HG02852 (cell line): ENCODE results near the gene ACTN4.

Experiments
- ATAC-seq: cut with Tn5 transposase; IDR thresholded peaks from one replicate; pipeline ENCODE4 v1.9.1; 2021; ENCODE audit warnings: mild to moderate bottlenecking, moderate library complexity; ENCODE audit not compliant: unreplicated experiment

ACTN4 gene

DNA sequence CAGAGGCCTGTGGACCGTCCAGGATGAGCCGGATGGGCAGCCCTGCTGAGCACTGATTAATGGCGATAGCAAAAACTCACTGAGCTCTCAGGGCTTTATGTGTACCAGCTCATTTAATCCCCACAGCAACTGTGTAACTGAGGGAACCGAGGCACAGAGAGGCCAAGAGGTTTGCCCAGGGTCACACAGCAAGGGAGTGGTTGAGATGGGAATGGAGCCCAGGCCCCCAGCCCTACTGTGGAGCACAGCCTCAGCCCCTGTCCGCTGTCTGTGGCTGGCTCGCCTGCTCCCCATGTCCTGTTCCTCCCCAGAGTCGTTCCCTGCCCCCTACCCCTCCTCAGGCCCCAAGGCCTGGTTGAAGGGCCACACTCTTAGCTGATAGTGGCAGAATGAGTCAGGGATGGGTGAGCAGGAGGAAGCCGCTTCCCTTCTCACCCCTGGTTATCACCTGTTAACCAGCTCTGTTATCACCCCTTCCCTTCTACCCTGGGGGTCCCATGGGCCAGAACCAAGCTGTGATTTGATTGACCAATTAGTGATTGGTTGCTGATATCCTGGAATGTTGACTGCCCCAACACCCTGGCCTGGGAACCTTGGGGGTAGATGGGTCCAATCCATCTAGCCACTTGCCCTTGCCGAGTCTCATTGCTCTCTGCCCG is 75.6 kb downstream of the ACTN4 start:
- no peak for ATAC-seq

DNA sequence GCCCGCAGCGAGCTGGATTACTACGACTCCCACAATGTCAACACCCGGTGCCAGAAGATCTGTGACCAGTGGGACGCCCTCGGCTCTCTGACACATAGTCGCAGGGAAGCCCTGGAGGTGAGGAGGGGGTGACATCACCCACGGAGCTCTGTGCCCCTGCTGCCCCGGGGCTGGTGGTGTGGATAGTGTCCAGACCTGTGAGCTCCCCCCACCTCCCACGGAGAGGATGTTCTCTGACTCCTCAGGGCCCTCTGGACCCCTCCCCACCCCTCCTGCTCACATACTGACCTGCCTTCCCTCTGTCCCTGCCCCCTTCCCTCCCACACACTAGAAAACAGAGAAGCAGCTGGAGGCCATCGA is 76.1 kb downstream of the ACTN4 start:
- no peak for ATAC-seq

DNA sequence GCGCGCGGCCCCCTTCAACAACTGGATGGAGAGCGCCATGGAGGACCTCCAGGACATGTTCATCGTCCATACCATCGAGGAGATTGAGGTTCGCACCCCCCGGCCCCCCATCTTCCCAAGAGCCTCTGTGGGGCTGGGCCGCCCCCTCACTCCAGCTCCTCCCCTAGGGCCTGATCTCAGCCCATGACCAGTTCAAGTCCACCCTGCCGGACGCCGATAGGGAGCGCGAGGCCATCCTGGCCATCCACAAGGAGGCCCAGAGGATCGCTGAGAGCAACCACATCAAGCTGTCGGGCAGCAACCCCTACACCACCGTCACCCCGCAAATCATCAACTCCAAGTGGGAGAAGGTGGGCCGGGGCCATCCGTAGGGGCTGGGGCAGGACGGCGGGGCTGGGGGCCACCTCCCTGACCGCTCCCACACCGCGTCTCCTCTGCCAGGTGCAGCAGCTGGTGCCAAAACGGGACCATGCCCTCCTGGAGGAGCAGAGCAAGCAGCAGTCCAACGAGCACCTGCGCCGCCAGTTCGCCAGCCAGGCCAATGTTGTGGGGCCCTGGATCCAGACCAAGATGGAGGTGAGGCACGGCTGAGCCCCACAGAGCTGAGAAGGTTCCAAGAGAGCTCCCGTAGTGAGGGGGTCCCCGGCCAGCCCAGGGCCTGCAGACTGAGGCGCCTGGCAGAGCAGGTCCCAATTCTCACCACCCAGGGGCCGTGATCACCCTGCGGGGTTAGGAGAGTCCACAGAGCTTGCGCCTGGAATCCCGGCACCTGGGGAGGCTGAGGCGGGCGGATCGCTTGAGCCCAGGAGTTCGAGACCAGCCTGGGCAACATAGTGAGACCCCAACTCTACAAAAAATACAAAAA is 76.8 kb downstream of the ACTN4 start:
- ATAC-seq = no peak

DNA sequence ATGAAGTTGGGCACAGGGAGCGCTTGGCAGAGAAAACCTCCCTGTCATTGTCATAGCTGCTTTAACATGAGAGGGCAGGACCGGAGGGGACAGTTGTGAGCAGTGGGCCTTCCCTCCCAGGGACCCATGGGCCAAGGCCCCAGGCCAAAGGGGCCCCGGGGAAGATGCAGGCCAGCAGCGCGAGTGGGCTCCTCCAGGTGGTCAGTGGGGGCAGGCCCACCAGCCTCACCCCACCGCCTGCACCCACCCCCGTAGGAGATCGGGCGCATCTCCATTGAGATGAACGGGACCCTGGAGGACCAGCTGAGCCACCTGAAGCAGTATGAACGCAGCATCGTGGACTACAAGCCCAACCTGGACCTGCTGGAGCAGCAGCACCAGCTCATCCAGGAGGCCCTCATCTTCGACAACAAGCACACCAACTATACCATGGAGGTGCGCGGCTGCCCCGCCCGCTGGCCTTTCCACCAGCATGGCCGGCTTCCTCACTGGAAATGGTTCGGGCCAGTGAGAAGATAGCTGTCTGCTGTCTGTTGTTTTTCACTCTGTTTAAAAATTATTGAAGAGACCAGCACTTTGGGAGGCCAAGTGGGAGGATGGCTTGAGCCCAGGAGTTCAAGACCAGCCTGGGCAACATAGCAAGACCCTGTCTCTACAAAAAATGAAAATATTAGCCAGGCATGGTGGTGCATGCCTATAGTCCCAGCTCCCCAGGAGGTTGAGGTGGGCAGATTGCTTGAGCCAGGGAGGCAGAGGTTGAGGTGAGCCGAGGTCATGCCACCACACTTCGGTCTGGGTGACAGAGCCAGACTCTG is 78.2 kb downstream of the ACTN4 start:
- ATAC-seq = no peak

DNA sequence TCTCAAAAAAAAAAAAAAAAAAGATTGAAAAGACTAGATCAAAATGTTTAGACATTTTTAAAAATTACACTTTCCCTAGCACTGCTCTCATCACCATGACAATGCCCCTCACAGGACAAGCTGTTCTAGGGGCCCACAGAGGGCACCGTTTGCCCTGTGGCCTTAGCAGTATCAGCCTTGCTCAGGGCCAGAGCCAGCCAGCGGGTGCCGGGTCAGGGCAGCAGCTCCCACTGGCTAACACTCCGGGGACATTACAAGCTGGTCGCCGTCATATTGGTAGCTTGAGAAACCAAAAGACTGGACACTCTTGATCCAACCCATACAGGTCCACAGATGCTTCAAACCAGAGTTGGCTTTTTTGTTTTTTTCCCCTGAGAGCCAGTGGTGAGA is 78.8 kb downstream of the ACTN4 start:
- no peak for ATAC-seq

DNA sequence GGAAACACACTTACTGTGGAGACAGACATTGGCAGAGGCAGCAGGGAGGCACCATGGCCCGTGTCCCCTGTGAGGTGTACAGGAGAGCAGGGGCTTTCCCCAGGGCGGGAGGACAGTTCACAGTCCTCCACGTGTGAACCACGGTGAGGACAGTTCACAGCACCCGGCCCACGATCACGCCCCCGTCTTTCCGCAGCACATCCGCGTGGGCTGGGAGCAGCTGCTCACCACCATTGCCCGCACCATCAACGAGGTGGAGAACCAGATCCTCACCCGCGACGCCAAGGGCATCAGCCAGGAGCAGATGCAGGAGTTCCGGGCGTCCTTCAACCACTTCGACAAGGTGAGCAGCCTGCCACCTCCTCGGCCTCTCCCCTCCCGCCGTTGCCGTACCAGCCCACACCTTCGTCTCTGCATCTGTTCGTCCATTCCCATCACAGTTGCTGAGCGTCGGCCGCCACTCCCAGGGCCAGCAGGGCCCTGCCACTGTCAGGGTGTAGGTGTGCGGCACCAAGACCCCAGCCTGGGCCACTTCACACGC is 79.4 kb downstream of the ACTN4 start:
- ATAC-seq = no peak

DNA sequence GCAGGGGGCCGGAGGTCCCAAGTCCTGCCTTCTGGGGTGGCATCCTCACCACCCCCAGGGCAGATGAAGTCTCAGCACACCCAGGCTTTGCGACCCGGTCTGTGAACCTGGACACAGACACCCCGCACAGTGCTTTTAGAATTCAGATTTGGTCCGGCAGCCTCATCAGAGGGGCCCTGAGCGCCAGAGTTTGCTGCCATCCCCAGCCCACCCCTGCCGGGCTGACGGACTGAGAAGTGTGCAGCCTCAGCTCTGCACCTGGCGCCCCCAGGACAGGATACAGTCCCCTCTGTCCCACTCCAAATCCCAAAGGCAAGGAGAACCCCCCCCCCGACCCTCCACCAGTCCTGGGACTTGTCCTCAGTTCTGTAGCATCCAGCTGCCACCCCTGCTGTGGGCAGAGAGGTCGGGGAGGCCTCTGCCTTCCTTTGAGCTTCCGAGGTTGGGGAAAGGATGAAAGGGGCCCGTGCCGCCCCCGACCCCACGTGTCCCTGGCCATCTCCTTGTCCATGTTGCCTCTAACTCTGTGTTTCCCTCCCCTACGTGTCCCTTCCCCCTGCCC is 79.9 kb downstream of the ACTN4 start:
- ATAC-seq = no peak

DNA sequence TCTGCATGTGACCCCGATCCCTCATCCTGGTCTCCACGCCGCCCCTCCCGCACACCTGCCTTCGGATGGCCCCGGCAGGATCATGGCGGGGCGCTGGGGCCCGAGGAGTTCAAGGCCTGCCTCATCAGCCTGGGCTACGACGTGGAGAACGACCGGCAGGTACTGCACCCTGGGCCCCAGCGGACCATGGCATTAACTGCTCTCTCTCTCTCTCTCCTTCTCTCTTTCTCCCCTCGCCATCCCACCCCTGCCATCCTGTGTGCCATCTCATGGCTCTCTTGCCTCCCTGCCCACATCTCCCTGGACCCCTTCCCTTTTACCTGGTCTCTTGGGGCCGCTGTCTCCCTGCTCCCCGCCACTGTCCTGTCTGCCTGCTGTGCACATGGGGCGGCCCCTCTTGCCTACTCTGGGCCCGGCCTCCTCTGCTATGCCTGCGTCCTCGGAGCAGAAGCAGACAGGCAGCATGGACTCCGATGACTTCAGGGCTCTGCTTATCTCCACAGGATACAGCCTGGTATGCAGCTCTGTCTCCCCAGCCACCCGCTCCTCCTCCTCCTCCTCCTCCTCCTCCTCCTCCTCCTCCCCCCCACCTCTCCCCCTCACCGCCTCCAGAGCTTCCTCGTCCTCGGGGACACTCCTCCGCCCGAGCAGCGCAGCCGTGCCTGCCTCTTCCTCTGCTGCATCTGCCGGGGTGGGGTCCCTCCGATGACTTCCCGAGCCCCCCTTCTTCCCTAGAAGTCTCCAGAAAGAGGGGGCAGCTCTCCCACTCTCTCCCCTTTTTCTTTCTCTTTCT is 80.6 kb downstream of the ACTN4 start:
- ATAC-seq = no peak

DNA sequence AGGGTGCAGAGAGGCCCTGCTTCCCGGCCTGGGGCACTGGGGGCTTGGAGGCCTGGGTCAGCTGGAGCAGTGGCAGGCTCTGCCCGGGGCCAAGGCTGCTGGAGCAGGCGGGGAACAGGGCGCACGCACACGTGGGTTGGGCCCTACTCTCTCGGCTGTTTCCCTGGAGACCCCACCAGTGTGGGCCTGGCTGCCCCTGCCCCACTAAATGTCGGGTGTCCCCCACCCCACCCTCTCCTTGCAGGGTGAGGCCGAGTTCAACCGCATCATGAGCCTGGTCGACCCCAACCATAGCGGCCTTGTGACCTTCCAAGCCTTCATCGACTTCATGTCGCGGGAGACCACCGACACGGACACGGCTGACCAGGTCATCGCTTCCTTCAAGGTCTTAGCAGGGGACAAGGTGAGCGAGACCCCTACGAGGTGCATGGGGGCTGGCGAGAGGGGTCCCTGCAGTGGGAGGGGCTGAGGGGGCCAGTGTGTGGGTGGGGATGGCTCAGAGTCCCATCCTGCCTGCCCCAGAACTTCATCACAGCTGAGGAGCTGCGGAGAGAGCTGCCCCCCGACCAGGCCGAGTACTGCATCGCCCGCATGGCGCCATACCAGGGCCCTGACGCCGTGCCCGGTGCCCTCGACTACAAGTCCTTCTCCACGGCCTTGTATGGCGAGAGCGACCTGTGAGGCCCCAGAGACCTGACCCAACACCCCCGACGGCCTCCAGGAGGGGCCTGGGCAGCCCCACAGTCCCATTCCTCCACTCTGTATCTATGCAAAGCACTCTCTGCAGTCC is 81.5 kb downstream of the ACTN4 start:
- no peak for ATAC-seq

DNA sequence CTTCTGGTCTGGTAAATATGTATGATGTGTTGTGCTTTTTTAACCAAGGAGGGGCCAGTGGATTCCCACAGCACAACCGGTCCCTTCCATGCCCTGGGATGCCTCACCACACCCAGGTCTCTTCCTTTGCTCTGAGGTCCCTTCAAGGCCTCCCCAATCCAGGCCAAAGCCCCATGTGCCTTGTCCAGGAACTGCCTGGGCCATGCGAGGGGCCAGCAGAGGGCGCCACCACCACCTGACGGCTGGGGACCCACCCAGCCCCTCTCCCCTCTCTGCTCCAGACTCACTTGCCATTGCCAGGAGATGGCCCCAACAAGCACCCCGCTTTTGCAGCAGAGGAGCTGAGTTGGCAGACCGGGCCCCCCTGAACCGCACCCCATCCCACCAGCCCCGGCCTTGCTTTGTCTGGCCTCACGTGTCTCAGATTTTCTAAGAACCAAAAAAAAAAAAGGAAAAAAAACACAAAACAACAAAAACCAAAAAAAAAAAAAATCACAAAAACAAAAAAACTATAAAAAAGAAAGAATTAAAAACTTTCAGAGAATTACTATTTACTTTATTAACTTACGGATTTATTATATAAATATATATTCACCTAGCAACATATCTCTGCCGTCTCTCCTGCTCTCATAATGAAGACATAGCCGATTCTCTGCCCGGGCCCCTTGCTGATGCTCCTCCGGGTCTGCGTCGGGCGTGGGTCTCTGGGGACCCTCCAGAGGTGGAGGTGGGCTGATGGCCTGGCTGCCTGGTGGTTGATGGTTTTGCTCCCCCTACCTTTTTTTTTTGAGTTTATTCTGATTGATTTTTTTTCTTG is 82.4 kb downstream of the ACTN4 start:
- ATAC-seq = no peak

DNA sequence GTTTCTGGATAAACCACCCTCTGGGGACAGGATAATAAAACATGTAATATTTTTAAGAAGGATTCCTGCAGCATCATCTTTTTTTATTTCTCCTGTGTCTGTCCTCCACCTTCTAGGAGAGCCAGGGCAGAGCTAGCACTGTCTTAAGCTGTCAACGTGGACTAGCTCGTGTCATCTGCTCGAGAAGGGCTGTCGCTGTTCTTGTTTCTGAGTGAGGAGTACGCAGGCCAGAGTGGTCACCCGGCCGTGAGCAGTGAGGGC is 83.0 kb downstream of the ACTN4 start:
- no peak for ATAC-seq

DNA sequence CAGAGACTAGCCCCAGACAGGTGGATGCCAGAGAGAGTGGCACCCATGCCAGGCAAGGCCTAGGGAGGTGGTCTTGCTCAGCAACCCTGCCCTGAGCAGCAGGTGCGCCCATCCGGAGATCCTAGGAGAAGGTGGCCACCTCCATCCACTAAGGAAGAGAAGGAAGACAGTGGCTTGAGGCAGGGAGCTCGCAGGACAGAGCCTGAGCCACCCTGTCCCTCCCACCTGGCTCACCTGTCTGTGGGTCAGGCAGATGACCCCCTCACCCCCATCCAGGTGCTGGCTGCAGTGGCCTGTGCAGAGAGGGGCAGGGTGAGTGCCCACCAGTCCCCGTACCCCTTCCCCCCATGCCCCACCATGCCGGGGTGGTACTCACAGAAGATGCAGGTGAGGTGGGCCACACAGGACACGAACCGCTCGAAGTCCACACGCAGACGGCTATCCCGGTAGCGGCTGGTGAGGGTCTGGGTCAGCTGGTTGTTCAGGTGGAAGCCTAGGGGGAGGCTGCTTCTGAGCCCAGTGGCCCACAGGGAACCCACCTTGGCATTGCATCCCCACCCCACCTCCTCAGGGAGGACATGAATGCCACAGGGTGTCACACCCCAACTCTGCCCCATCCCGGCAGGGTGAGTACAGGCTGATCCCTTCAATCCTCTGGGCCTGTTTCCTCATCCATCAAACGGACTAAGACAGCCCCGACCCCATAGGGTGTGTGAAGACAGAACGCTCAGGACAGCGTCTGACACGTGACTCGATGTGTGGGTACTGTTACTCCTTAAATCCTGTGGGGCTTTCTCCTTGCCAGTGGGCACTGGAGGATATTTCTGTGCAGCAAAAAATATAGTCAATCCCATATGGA is 83.5 kb downstream of the ACTN4 start:
- no peak for ATAC-seq

DNA sequence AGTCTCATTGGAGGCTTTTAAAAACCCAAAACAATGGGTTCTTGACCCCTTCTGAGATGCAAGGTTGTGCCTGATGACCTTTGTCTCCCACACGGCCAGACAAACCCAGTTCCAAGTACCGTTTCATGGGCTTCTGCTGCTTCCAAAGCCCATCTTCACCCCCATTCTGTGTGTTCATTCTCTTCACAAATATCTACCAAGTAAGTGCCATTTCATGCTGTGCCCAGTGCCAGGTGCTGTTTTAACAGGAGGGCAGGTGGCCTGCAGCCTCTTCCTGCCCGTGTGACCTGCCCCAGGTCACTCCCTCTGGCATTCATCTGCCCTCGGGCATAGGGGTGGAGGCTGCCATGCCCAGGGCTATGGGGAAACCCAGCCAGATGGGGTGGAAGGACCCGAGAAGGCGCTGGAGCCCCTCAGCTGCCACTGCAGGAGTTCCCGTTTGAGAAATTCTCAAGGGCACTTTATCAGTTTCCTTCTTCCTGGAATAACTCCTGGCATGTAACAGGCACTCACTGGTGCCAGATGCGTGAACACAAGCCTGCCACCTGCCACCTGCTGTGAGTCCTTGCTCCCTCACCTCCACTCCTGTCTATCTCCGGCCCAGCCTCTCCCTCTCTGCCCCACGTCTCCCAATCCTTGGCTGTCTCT is 84.3 kb downstream of the ACTN4 start:
- no peak for ATAC-seq

DNA sequence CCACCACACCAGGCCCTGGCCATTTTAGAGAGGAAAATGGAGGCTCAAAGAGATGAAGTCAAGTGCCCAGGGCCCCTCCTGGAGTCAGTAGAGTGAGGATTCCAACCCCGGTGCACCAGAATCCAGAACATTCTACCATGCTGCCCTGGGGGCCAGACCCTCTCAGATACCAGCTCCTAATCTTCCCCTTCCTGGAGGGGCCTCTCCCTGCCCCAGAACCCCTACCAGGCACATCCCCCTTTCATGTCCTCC is 85.7 kb downstream of the ACTN4 start:
- no peak for ATAC-seq

DNA sequence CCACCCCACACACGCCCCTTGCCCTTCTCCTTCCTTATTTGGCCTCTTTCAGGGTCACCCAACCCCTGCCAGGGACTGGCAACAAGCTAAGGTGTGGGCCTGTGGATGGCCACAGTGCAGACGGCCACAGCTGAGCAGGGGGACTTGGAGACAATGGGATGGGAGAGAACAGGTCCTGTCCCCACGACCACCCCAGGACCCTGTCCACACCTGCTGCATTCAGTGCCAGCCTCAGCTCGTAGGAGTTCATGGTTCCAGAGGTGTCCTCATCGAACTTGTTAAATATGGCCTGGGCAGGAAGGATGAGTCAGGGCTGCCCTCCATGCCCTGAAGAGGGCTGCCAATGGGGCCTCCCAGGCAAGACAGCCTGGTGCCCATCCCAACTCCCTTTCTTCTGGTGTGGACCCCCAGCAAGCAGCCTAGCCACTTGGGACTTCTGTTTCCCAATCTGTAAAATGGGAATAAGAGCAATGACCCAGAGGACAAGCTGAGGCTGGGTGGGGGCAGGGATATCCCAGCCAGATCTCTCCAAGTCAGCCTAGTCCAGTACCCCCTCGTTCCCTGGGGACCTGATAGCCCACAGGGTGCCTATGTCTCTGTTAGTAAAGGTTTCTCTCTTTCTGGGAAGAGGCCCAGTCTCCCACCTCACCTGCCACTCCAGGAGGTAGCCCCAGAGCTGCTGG is 86.2 kb downstream of the ACTN4 start:
- no peak for ATAC-seq

DNA sequence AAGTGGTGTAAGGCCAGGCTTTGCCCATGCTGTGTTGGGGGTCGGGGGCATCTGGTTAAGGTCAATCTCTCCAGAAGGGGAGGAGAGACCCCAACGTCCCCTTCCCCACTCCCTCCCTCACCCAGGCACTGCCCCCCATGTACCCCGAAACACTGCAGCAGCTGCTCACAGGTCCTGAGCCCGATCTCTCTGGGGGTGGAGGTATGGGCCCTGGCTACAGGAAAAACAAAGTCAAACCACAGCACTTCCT is 86.7 kb downstream of the ACTN4 start:
- ATAC-seq = no peak

DNA sequence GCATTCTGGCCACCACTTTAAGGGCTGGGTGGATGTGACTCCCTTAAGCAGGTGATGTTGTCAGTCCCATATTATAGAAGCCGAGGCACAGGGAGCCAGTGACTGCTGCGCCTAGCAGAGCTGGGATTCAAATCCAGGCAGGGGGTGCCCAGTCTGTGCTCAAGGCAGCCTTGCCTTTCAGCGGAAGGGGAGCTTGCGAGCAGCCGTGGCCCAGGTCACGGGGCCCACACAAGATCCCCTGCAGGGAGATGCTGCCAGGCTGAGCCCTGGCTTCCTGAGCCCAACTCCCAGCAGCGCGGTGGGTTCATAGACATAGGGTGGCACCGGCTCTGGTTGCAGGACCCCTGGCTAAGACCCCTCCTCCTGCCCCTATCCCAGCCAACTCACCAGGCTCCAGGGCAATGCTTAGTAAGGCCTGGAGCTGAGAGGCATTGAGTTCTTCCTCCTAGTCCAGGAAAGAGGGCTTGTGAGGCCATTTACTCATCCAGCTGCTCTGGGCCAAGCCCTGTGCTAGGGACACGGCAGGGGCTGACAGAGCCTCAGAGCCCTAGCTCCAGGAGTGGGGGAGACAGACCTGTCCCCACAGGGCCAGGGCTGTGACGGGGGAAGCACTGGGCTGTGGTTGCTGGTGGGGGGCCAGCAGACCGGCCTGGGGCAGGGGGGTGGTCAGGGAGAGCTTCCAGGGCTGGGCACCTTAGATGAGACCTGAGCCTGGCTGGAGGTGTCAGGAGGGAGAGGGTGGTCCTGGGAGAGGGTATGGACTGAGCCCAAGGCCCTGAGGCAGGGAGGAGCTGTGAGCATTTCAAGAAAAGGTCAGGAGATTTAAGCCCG is 87.2 kb downstream of the ACTN4 start:
- ATAC-seq = no peak
